OCI-LY3 (cell line): ENCODE measurements around the gene KDM6A.
"Not testable (repeated sequence)": the region's sequence is repeated elsewhere in the genome, so short reads cannot be mapped to it uniquely, and the experiment has no call there.

Experiments used
- H2AFZ ChIP-seq: fragments of 200-600, 300-600 bp; shearing (Covaris generic); 2 replicates; pipeline ENCODE4 v1.6.0; 2014; ENCODE audit warnings: antibody characterized with exemption, low read depth, low read length
- H3K27ac ChIP-seq: fragments of 200-600, 300-600 bp; sonication (generic); 2 replicates; pipeline ENCODE4 v1.5.1; 2014; ENCODE audit warnings: mild to moderate bottlenecking, low read length, moderate library complexity, mixed read lengths
- H3K27me3 ChIP-seq: fragments of 200-600, 300-600 bp; sonication (generic); 2 replicates; pipeline ENCODE4 v1.6.1; 2014; ENCODE audit warnings: low read depth, low read length, mixed read lengths
- H3K36me3 ChIP-seq: fragments of 200-600, 300-600 bp; sonication (generic); replicated peaks from 2 replicates; pipeline ENCODE3; 2014; ENCODE audit warnings: low read depth, low read length, mixed read lengths
- H3K4me1 ChIP-seq: fragments of 300-600, 200-600 bp; sonication (generic); 2 replicates; pipeline ENCODE4 v1.6.1; 2014; ENCODE audit warnings: low read length, mixed read lengths
- H3K4me2 ChIP-seq: fragments of 200-600, 300-600 bp; sonication (generic); 2 replicates; pipeline ENCODE4 v1.6.1; 2014; ENCODE audit warnings: low read length, mixed read lengths
- H3K4me3 ChIP-seq: fragments of 300-600, 200-600 bp; sonication (generic); 2 replicates; pipeline ENCODE4 v1.5.1; 2014; ENCODE audit warnings: antibody characterized with exemption, mild to moderate bottlenecking, low read length, moderate library complexity
- H3K79me2 ChIP-seq: fragments of 300-600, 200-600 bp; shearing (Covaris generic); 2 replicates; pipeline ENCODE4 v1.6.1; 2014; ENCODE audit warnings: mild to moderate bottlenecking, low read length, mixed read lengths
- H3K9ac ChIP-seq: fragments of 300-600, 200-600 bp; shearing (Covaris generic); 2 replicates; pipeline ENCODE4 v1.6.0; 2014; ENCODE audit warnings: mild to moderate bottlenecking, low read length, moderate library complexity
- H3K9me3 ChIP-seq: fragments of 200-600, 300-600 bp; shearing (Covaris generic); 2 replicates; pipeline ENCODE4 v1.6.1; 2014; ENCODE audit warnings: low read length, mixed read lengths; ENCODE audit not compliant: insufficient read depth
- H4K20me1 ChIP-seq: fragments of 200-600, 300-600 bp; sonication (generic); 2 replicates; pipeline ENCODE4 v1.6.1; 2016; ENCODE audit warnings: low read length, mixed read lengths; ENCODE audit not compliant: insufficient read depth
- EZH2phosphoT487 ChIP-seq: fragments of 200-600 bp; shearing (Covaris generic); IDR thresholded peaks from 2 replicates; pipeline ENCODE4 v1.6.1; 2018; ENCODE audit warnings: antibody characterized with exemption, mixed run types, low read depth
- TF ChIP-seq, protein P1 (sequence below): fragments of 200-600, 300-600 bp; sonication (generic); IDR thresholded peaks from 2 replicates; pipeline ENCODE4 v1.5.1; 2014; ENCODE audit warnings: antibody characterized with exemption, low read length, low read depth

KDM6A gene

DNA sequence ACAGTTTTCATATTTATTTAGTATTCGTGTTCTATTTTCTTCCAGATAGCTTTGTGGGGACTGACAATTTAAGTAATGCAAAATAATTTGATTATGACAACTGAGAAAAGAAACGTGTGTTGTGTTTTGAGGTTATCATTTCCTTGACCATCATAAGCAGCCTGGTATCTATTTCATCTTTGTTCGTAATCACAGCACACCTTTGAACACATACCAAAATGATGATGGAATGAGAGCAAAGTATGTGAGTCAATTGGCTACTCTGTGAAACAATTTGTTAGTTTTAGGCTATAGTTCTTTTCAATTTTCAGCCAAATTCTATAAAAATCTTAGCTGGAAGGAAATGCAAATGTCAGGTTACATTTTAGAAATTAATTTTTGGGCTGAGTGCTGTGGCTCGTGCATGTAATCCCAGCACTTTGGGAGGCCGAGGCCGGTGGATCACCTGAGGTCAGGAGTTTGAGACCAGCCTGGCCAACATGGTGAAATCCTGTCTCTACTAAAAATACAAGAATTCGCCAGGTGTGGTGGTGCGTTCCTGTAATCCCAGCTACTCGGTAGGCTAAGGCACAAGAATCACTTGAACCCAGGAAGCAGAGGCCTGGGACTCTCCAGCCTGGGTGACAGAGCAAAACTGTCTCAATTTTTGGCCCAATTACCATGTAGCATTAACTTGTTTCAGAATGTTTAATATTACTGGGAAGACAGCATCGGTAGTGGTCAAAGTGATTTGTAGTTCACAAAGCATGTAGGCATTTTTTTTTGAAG lies 30.3 kb upstream of the KDM6A start:
- Histone ChIP-seq H3K27me3 (no peaks in the 10 kb centered on the region), H3K36me3 (no peaks in the 10 kb centered on the region), H3K79me2 (no peaks in the 10 kb centered on the region), H3K9ac (no peak overlapping the region), H4K20me1 (no peaks in the 10 kb centered on the region), H3K4me3 (no peak overlapping the region), H3K4me1 (no peaks in the 10 kb centered on the region), H3K27ac (no peak overlapping the region), H3K9me3 (no peaks in the 10 kb centered on the region), H3K4me2 (no peak overlapping the region), H2AFZ (no peak overlapping the region)
- TF ChIP-seq, protein P1, sequence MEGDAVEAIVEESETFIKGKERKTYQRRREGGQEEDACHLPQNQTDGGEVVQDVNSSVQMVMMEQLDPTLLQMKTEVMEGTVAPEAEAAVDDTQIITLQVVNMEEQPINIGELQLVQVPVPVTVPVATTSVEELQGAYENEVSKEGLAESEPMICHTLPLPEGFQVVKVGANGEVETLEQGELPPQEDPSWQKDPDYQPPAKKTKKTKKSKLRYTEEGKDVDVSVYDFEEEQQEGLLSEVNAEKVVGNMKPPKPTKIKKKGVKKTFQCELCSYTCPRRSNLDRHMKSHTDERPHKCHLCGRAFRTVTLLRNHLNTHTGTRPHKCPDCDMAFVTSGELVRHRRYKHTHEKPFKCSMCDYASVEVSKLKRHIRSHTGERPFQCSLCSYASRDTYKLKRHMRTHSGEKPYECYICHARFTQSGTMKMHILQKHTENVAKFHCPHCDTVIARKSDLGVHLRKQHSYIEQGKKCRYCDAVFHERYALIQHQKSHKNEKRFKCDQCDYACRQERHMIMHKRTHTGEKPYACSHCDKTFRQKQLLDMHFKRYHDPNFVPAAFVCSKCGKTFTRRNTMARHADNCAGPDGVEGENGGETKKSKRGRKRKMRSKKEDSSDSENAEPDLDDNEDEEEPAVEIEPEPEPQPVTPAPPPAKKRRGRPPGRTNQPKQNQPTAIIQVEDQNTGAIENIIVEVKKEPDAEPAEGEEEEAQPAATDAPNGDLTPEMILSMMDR: no peak
- TF ChIP-seq EZH2phosphoT487: no peak

DNA sequence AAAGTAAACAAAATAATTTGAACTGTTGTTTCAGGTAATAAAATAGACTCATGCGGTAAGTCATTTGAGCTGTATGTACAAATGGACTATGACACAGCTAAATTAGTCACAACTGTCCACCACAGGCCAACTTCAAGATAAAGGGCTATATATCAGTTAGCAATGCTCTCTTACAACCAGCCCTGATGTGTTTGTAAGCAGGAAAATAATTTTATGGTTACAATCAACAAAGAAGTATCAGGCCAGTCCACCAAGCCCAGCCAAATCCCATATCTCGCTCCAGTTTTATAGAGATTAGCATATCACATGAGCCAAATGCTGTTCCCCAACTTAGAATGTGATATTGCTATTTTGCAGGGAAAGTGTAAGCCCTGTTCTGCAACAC lies 29.7 kb upstream of the KDM6A start:
- Histone ChIP-seq H3K4me3 (no peak overlapping the region), H3K27ac (no peak overlapping the region), H2AFZ (no peak overlapping the region), H3K4me2 (no peak overlapping the region), H3K36me3 (no peaks in the 10 kb centered on the region), H3K27me3 (no peaks in the 10 kb centered on the region), H4K20me1 (no peaks in the 10 kb centered on the region), H3K9me3 (no peaks in the 10 kb centered on the region), H3K4me1 (no peaks in the 10 kb centered on the region), H3K9ac (no peak overlapping the region), H3K79me2 (no peaks in the 10 kb centered on the region)
- no peak for TF ChIP-seq EZH2phosphoT487
- TF ChIP-seq, protein P1: no peak

DNA sequence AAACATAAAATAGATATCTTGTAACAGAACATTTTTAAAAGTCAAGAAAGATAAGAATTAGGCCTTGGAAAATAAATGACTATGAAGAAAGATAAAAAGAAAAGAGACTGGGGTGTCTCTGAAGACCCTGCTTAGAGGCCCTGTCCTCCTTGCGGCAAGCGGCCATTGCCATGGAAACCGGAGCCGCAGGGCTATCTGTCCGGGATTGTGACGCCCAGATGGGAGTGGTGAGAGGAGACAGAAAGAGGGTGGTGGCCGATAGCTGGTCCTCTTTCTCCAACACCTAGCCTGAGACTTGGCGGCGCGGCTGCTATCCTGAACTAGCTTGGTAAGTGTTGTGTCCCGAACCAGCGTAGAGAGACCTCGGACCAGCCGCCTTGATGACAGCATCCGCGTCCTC lies 29.2 kb upstream of the KDM6A start, which contains the start of gene DUSP21:
DUSP21 (plus strand) TSS at position 269 of the 400 bp plus-strand sequence; CDS start at position 381, 112 bp downstream.
- Histone ChIP-seq H3K27ac (no peak within 1 kb of the TSS), H3K4me2 (no peak within 1 kb of the TSS), H4K20me1 (no peaks in the 10 kb centered on the region), H3K9me3 (no peaks in the 10 kb centered on the region), H3K4me3 (no peak within 1 kb of the TSS), H3K9ac (no peak within 1 kb of the TSS), H3K4me1 (no peaks in the 10 kb centered on the region), H2AFZ (no peak within 1 kb of the TSS), H3K27me3 (no peaks in the 10 kb centered on the region), H3K79me2 (no peaks in the 10 kb centered on the region), H3K36me3 (no peaks in the 10 kb centered on the region)
- no peak for TF ChIP-seq EZH2phosphoT487
- TF ChIP-seq, protein P1: no peak

DNA sequence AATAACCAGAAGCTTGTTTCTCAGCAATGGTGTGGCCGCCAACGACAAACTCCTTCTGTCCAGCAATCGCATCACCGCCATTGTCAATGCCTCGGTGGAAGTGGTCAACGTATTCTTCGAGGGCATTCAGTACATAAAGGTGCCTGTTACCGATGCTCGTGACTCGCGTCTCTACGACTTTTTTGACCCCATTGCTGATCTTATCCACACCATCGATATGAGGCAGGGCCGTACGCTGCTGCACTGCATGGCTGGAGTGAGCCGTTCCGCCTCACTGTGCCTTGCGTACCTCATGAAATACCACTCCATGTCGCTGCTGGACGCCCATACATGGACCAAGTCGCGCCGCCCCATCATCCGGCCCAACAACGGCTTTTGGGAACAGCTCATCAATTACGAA lies 28.8 kb upstream of the KDM6A start:
- Histone ChIP-seq H2AFZ (no peak overlapping the region), H3K27me3 (no peaks in the 10 kb centered on the region), H3K27ac (no peak overlapping the region), H3K36me3 (no peaks in the 10 kb centered on the region), H3K9ac (no peak overlapping the region), H3K79me2 (no peaks in the 10 kb centered on the region), H3K4me2 (no peak overlapping the region), H3K4me1 (no peaks in the 10 kb centered on the region), H4K20me1 (no peaks in the 10 kb centered on the region), H3K4me3 (no peak overlapping the region), H3K9me3 (no peaks in the 10 kb centered on the region)
- no peak for TF ChIP-seq EZH2phosphoT487
- TF ChIP-seq, protein P1: no peak

DNA sequence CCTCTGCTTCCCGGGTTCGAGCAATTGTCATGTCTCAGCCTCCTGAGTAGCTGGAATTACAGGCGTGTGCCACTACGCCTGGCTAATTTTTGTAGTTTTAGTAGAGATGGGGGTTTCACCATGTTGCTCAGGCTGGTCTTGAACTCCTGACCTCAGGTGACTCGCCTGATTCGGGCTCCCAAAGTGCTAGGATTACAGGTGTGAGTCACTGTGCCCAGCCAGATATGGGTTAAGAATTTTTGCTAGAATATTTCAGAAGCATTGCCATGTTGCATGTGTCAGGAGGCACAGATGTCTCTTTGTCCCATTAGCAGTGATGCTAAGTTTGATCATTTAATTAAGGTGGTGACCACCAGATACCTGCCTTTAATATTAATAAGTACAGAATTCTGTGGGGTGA lies 22.1 kb upstream of the KDM6A start:
- not testable (repeated sequence) for H4K20me1 ChIP-seq, H2AFZ ChIP-seq, H3K4me1 ChIP-seq, H3K79me2 ChIP-seq, H3K4me3 ChIP-seq, H3K36me3 ChIP-seq, H3K9me3 ChIP-seq, H3K4me2 ChIP-seq, H3K27me3 ChIP-seq, H3K9ac ChIP-seq, H3K27ac ChIP-seq
